GM19397 (cell line): ENCODE results near the gene TM4SF5.

ENCODE experiments used
- ATAC-seq: cut with Tn5 transposase; IDR thresholded peaks from one replicate; pipeline ENCODE4 v1.9.1; 2021; ENCODE audit warnings: mild to moderate bottlenecking, moderate library complexity; ENCODE audit not compliant: unreplicated experiment

Gene TM4SF5

DNA sequence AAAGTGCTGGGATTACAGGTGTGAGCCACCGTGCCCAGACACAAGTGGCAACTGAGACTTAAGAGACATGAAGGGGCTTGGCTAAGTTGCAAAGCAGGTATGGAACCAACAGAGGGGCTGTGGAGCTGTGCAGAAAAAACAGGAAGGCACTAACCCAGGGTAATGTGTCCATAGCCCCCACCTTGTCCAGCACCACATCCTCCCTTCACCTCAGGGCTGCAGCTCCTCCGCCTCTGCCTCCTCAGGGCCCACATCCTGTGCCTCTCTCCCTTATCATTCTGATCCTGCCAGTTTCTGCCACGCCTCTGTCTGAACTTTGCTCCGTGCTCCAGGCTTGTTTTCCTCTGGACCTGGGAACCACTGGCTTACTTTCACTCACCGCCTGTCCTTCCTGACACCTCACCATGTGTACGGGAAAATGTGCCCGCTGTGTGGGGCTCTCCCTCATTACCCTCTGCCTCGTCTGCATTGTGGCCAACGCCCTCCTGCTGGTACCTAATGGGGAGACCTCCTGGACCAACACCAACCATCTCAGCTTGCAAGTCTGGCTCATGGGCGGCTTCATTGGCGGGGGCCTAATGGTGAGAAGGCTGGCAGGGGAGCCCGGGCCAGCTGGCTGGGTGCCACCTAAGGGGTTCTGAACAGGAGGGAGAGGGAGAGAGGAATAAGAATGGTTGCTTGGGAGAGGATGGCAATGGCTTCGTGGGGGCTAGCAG is at the start of gene TM4SF5:
TM4SF5 (plus strand) TSS at position 368 of the 716 bp plus-strand sequence; CDS start at position 405, 37 bp downstream.
- no peak for ATAC-seq

- no peak for ATAC-seq
Observed at GRCh38 chr17:4722678-4723240, 48.9 kb upstream of the TM4SF5 start.

DNA sequence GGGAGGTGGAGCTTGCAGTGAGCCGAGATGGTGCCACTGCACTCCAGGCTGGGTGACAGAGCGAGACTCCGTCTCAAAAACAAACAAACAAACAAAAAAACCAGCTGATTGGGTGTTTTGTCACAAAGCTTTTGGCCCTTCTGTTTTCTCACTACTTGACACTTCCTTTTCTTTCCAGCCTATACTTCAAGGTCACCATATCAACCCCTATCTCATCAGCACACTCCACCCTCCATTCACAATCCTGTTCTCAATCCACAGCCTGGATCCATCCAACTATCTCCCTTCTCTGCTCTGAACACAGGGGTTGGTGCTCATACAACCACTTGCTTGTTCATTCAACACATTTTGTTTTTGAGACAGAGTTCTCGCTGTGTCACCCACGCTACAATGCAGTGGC is 47.0 kb upstream of the TM4SF5 start:
- no peak for ATAC-seq

DNA sequence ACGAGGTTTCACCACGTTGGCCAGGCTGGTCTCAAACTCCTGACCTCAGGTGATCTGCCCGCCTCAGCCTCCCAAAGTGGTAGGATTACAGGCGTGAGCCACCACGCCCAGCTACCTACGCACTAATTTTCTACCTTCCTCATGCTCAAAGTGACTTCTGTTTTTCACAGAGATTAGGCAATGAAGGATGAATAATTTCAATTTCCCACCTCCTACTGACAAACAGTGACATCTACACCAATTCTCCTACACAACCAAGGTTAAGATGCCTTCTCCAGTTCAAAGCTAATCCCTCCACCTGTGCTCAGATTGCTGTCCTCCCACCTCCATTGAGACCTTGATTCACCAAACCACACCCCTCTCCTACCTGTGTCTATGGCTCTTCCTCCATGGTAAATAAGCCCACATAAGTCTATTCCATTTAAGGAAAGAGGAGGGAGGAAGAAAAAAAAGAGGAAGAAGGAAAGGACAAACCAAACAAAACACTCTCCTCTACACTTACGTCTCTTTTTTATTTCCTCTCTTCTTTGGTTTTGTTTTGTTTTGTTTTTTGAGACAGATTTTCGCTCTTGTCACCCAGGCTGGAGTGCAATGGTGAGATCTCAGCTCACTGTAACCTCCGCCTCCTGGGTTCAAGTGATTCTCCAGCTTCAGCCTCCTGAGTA is 45.9 kb upstream of the TM4SF5 start:
- no peak for ATAC-seq

GRCh38 chr17:4728124-4728523 is 43.6 kb upstream of the TM4SF5 start:
- no peak for ATAC-seq

GRCh38 chr17:4733073-4733531 is 38.6 kb upstream of the TM4SF5 start:
- ATAC-seq: no peak

DNA sequence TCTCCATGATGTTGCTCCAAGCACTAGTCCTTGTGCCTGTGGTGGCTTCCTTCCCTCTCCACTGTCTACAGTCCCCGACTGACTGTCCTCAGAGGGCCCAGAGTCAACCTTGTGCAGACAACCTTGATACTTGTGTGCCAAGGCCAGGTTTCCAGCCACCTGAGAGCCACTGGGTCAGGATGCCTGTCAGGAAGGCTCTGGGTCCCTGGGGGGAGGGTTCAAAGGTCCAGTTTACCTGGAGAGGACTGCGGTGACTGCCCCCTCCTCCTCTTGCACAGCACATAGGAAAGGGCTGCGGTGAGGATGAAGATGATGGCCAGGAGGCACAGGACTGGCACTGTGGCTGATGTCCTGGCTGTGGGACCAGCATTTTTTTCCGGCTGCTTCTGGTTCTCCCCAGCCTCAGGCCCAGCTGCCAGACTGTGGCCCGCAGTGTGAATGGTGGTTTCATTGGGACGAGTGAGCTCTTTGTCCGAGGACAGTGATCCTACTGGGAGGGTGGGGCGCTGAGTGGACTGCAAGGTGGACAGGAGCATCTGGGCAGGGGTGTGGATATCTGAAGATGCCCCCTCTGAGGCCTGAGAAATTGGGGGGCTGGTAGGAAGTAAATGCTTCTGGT is 36.7 kb upstream of the TM4SF5 start:
- ATAC-seq: no peak

GRCh38 chr17:4735876-4736651 is 35.6 kb upstream of the TM4SF5 start:
- no peak for ATAC-seq

DNA sequence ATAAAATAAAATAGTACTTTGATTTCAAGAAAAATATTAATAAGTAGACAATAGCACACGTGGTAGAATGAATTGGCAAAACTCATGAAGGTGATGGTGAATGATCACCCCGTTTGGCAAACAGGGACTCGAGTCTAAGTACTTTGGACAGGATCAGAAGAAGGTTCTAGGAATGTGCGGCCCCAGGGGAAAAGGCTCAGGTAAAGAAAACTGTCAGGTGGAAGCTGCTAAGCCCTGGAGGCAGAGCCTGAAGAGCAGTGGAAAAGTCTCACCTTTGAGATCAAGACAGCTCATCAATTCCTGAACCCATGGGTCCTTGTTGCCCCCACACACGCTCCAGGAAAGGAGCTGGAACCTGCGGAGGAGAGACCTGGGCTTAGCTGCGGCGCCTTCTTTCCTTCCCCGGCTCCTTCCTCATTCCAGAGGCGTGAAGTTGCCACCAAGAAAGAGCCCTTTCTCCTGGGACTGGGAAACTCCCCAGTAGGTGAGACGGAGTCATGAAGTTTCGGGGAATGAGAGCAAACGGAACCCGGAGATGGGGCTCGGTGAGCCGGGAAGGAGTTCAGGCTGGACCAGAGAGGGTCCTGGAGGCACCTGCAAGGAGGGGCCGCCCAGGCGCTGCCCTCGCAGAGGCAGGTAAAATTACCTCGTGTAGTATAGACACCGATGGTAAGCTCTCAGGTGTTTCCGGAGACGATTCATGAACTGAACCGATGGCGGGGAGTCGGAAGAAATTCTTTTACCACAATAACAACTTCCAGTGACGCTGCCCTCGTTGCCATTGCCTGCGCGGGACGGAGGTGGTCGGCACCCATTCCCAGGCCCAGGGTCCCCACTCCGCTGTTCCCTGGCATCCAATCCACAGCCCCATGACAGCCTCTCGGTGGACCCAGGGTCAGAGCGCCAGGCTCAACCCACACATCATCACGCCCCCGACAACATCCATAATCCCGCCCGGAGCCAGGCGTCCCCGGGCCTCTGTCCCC is 33.3 kb upstream of the TM4SF5 start:
- no peak for ATAC-seq

GRCh38 chr17:4739122-4740024 is 32.3 kb upstream of the TM4SF5 start, which contains the start of the genes CXCL16 and ZMYND15:
TSS of gene CXCL16 (minus strand) at chr17:4739928. CDS start at chr17:4739339, 589 bp downstream.
TSS of gene ZMYND15 (plus strand) at chr17:4739833. CDS start at chr17:4740549, 716 bp downstream.
- peak; percentile 68 for ATAC-seq

DNA sequence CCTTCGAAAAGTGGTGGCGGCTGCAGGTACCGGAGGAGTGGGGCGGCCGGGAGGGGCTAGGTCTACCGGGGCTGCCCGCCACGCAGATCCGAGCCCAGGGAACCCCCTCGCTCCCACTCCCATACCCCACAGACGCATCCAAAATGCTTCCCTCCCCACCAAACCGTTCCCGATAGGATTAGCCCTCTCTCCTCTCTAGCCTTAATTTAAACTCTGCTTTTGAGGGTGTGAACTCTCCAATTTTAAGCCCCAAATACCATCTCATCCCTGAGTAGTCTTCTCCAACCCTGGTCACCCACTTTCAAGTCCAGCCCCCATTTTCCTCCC is 31.7 kb upstream of the TM4SF5 start:
- ATAC-seq: no peak

DNA sequence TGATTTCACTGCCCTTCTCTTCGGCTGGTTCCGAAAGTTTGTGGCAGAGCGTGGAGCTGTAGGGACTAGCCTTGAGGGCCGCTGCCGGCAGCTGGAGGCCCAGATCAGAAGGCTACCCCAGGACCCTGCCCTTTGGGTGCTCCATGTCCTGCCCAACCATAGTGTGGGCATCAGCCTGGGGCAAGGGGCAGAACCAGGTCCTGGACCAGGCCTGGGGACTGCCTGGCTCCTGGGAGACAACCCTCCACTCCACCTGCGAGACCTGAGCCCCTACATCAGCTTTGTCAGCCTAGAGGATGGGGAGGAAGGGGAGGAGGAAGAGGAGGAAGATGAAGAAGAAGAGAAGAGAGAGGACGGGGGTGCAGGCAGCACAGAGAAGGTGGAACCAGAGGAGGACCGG is 31.1 kb upstream of the TM4SF5 start:
- no peak for ATAC-seq

GRCh38 chr17:4741544-4741943 is 30.1 kb upstream of the TM4SF5 start:
- no peak for ATAC-seq

DNA sequence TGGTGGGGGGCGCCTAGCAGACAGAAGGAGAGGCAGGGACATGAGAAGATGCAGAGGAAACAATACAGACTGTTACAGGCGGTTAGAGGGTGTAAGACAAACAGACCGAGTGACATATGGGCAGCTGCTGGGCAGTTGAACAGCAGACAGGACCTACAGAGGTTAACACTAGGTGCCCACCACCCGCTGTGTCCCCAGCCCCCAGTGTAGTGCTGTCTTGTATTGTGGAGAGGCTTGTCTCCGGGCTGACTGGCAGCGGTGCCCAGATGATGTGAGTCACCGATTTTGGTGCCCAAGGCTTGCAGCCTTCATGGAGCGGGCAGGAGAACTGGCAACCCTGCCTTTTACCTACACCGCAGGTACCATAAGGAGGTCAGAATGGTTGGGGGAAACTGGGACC is 29.6 kb upstream of the TM4SF5 start:
- ATAC-seq: no peak

DNA sequence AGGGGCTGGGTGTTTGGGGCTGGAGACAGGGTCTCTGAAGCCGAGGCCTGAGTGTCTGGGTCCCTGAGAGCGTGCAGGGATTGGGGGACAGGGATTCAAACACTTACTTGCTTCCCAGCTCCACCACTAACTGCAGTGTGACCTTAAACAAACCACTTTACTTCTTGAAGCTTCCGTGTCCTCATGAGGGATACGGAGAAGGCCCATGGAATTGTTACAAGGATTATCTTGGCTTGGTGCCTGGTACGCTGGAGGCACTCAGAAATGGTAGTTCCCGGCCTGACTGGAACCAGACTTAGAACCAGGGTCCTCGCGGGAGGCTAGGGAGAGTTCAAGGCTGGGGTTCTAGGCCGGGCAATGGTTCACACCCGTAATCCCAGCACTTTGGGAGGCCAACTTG is 29.1 kb upstream of the TM4SF5 start:
- ATAC-seq: no peak

GRCh38 chr17:4743216-4743615 is 28.5 kb upstream of the TM4SF5 start:
- no peak for ATAC-seq

GRCh38 chr17:4743898-4744297 is 27.8 kb upstream of the TM4SF5 start:
- ATAC-seq: no peak
